PC-9 (cell line): ENCODE measurements around the gene MACC1. TPM values are rescaled to one million over a fixed set of nuclear protein-coding genes. Genes with fewer than 3 reads are reported as not detected.
A peak's percentile ranks its signal among the peaks of the same experiment; 100 is the strongest.
"Not testable (repeated sequence)": the region's sequence is repeated elsewhere in the genome, so short reads cannot be mapped to it uniquely, and the experiment has no call there.

ENCODE experiments used
- BruUV-seq: library from RNA; stranded (reverse); fragments of 400-500 nt; replicated peaks from 2 replicates; lab custom pipeline; 2021; lab: Mats Ljungman, UMichigan
- CTCF ChIA-PET: fragments of 300-600 bp; sonication (Branson Sonifier 250); formaldehyde crosslinking; loops from one replicate; lab custom pipeline; 2022; ENCODE audit warnings: antibody characterized with exemption; lab: Charles Lee
- POLR2A ChIA-PET: fragments of 300-600 bp; sonication (Branson Sonifier 250); formaldehyde crosslinking; loops from one replicate; lab custom pipeline; 2022; ENCODE audit warnings: antibody characterized with exemption; ENCODE audit not compliant: unreplicated experiment; lab: Charles Lee
- DNase-seq, 2 experiments: peaks; one replicate each; pipeline versions ENCODE4 v3.0.0 to v3.0.0-alpha.2; 2015 to 2022; ENCODE audit warnings: mixed read lengths in 1 of 2
- H2AFZ ChIP-seq: fragments of 200-600 bp; sonication (generic); 2 replicates; pipeline ENCODE4 v1.8.1; 2017; ENCODE audit warnings: antibody characterized with exemption
- H3F3A ChIP-seq: fragments of 200-600 bp; sonication (generic); 2 replicates; pipeline ENCODE4 v1.8.1; 2017; ENCODE audit warnings: antibody characterized with exemption, mild to moderate bottlenecking, low read depth; ENCODE audit not compliant: insufficient read depth
- H3K27ac ChIP-seq: fragments of 200-600 bp; sonication (generic); 2 replicates; pipeline ENCODE4 v1.6.1; 2016; ENCODE audit warnings: mixed run types
- H3K27me3 ChIP-seq: fragments of 200-600 bp; sonication (generic); 2 replicates; pipeline ENCODE4 v1.6.1; 2016; ENCODE audit warnings: low read depth, mixed run types; ENCODE audit not compliant: insufficient read depth
- H3K36me3 ChIP-seq: fragments of 200-600 bp; sonication (generic); 2 replicates; pipeline ENCODE4 v1.6.1; 2016; ENCODE audit warnings: low read depth, mixed run types
- H3K4me1 ChIP-seq: fragments of 200-600 bp; sonication (generic); replicated peaks from 2 replicates; pipeline ENCODE4 v1.6.1; 2016; ENCODE audit warnings: mixed run types; ENCODE audit not compliant: insufficient read depth
- H3K4me2 ChIP-seq: fragments of 200-600 bp; sonication (generic); 2 replicates; pipeline ENCODE4 v1.6.1; 2017; ENCODE audit warnings: mixed run types
- H3K4me3 ChIP-seq: fragments of 200-600 bp; sonication (generic); 2 replicates; pipeline ENCODE4 v1.6.1; 2016; ENCODE audit warnings: mixed run types
- H3K79me2 ChIP-seq: fragments of 200-600 bp; sonication (generic); 2 replicates; pipeline ENCODE4 v1.6.1; 2017; ENCODE audit warnings: low read depth, mixed run types
- H3K9me2 ChIP-seq: fragments of 200-600 bp; sonication (generic); 2 replicates; pipeline ENCODE4 v1.8.1; 2017; ENCODE audit warnings: mild to moderate bottlenecking; ENCODE audit not compliant: insufficient read depth
- H3K9me3 ChIP-seq: fragments of 200-600 bp; sonication (generic); 2 replicates; pipeline ENCODE4 v1.8.1; 2016; ENCODE audit warnings: low read depth; ENCODE audit not compliant: insufficient read depth
- H4K20me1 ChIP-seq: fragments of 200-600 bp; sonication (generic); 2 replicates; pipeline ENCODE4 v1.8.1; 2017; ENCODE audit not compliant: insufficient read depth
- EZH2 ChIP-seq: fragments of 200-600 bp; sonication (generic); IDR thresholded peaks from 2 replicates; pipeline ENCODE4 v1.8.0; 2017; ENCODE audit warnings: antibody characterized with exemption, low read depth
- intact Hi-C: fragments of 100-400 bp; cut with micrococcal nuclease; formaldehyde crosslinking; loops from one replicate; pipeline ENCODE4 v1.10.0; 2022; ENCODE audit not compliant: unreplicated experiment
- total RNA-seq: library from RNA; stranded (reverse); gene quantifications from 2 replicates; pipeline ENCODE4 v1.2.3, GENCODE V29; 2021
- TF ChIP-seq, protein P1 (sequence below): fragments of 200-600 bp; sonication (generic); conservative IDR thresholded peaks from 2 replicates; pipeline ENCODE4 v1.6.1; 2017; ENCODE audit warnings: mixed run types, antibody characterized with exemption, mild to moderate bottlenecking, moderate library complexity

MACC1 gene
- total RNA-seq, 1 experiment from 2014 or later, result 50.8 TPM

DNA sequence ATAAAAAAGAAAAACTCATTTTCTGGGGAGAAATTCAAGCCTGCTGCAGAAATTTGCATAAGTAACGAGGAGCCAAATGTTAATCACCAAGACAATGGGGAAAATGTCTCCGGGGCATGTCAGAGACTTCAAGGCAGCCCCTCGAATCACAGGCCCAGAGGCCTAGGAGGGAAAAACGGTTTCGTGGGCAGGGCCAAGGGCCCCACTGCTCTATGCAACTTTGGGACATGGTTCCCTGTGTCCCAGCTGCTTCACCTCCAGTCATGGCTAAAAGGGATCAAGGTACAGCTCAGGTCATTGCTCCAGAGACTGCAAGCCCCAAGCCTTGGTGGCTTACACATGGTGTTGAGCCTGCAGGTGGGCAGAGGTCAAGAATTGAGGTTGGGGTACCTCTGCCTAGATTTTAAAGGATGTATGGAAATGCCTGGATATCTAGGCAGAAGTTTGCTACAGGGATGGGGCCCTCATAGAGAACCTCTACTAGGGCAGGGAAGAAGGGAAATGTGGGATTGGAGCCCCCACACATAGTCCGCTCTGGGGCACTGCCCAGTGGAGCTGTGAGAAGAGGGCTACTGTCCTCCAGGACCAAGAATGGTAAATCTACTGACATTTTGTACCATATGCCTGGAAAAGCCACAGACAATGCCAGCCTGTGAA, 8.4 kb downstream of the MACC1 start:
- CTCF ChIA-PET, result no interaction called here

DNA sequence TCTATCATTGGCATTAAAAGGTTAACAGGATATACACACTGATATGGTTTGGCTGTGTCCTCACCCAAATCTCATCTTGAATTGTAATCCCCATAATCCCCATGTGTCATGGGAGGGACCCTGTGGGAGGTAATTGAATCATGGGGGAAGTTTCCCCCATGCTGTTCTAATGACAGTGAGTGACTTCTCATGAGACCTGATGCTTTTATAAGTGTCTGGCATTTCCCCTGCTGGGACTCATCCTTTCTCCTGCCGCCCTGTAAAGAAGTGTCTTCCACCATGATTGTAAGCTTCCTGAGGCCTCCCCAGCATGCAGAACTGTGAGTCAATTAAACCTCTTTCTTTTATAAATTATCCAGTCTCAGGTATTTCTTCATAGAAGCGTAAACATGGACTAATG, 9.4 kb downstream of the MACC1 start:
- H3F3A ChIP-seq, H3K9me2 ChIP-seq, H3K4me2 ChIP-seq, H2AFZ ChIP-seq, H3K4me3 ChIP-seq, BruUV-seq, CTCF ChIA-PET, H3K27me3 ChIP-seq, H3K27ac ChIP-seq, POLR2A ChIA-PET, DNase-seq, H4K20me1 ChIP-seq, intact Hi-C loops: not testable (repeated sequence)
- Histone ChIP-seq H3K36me3 (peaks cover 52% of the 10 kb centered on the region), H3K9me3 (peaks cover 30% of the 10 kb centered on the region; the same call in 1 of the 2 replicates), H3K4me1 (peaks cover 12% of the 10 kb centered on the region), H3K79me2 (peaks cover 86% of the 10 kb centered on the region)

More for the DNA sequence above, 8.4 kb downstream of the MACC1 start:
- Histone ChIP-seq H3K4me3 (no peak overlapping the region), H3K27ac (no peak overlapping the region), H3K4me1 (peaks cover 12% of the 10 kb centered on the region), H3F3A (no peaks in the 10 kb centered on the region), H3K79me2 (peaks cover 89% of the 10 kb centered on the region), H2AFZ (no peak overlapping the region), H3K36me3 (peaks cover 55% of the 10 kb centered on the region), H3K4me2 (no peak overlapping the region), H4K20me1 (no peaks in the 10 kb centered on the region), H3K9me2 (no peaks in the 10 kb centered on the region), H3K27me3 (no peaks in the 10 kb centered on the region), H3K9me3 (peaks cover 38% of the 10 kb centered on the region; the same call in 1 of the 2 replicates)
- no peak for DNase-seq
- TF ChIP-seq EZH2, result no peak
- TF ChIP-seq, protein P1, sequence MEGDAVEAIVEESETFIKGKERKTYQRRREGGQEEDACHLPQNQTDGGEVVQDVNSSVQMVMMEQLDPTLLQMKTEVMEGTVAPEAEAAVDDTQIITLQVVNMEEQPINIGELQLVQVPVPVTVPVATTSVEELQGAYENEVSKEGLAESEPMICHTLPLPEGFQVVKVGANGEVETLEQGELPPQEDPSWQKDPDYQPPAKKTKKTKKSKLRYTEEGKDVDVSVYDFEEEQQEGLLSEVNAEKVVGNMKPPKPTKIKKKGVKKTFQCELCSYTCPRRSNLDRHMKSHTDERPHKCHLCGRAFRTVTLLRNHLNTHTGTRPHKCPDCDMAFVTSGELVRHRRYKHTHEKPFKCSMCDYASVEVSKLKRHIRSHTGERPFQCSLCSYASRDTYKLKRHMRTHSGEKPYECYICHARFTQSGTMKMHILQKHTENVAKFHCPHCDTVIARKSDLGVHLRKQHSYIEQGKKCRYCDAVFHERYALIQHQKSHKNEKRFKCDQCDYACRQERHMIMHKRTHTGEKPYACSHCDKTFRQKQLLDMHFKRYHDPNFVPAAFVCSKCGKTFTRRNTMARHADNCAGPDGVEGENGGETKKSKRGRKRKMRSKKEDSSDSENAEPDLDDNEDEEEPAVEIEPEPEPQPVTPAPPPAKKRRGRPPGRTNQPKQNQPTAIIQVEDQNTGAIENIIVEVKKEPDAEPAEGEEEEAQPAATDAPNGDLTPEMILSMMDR, result no peak
- intact Hi-C loops, result no loop called here
- BruUV-seq, result no TSS peak
- POLR2A ChIA-PET, result no interaction called here

DNA sequence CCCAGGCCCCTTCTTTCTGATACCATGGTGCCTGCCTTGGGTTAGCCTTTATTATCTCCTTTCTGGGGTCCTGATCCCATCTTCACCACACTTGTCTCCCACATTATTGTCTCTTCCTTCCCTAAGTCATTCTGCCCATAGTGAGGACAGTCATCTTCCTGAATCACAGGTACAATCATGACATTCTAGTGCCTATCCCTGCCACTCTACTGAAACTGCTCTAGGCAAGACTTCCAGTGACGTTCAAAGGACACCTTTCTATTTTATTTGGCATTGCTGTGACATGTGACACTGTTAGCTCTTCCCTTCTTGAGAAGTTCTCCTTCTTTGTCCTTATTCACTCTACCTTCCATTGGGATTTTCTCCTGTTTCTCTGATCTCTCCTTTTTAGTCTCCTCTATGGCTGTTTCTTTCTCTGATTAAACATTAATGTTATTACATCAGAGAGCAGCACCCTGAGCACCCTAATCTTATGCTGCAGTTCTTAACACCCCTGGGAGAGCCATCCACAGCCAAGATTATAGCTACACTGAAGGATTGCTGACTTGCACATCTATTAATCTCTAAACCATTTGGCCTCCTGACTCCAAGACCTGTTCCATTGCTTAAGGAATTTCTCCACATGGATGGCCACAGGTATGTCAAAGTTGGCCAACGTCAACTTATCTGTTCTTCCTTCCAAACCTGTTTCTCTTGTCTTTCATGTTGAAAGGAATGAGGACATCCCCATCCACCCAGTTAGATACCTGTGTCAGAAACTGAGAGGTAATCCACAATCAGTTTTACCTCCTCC, 10.9 kb downstream of the MACC1 start:
- CTCF ChIA-PET, result no interaction called here
- peak in 1 of 2 experiments; percentile 89 for DNase-seq

More for the DNA sequence above, 10.9 kb downstream of the MACC1 start:
- Histone ChIP-seq H4K20me1 (no peaks in the 10 kb centered on the region), H3F3A (no peaks in the 10 kb centered on the region), H3K27me3 (no peaks in the 10 kb centered on the region), H3K4me3 (no peak overlapping the region), H3K36me3 (peaks cover 39% of the 10 kb centered on the region), H3K4me1 (peaks cover 12% of the 10 kb centered on the region), H3K4me2 (no peak overlapping the region), H3K79me2 (peaks cover 72% of the 10 kb centered on the region), H2AFZ (no peak overlapping the region), H3K9me3 (peaks cover 30% of the 10 kb centered on the region; the same call in 1 of the 2 replicates), H3K27ac (no peak overlapping the region; the same call in 1 of the 2 replicates), H3K9me2 (no peaks in the 10 kb centered on the region)
- TF ChIP-seq, protein P1, result no peak
- no peak for TF ChIP-seq EZH2
- BruUV-seq, result no TSS peak
- POLR2A ChIA-PET, result no interaction called here
- intact Hi-C loops, result no loop called here
